CD4-positive, alpha-beta T cell treated with Interferon gamma for 1 hour (primary cell): ENCODE results near the gene RPS25.
"Not testable (repeated sequence)": the region's sequence is repeated elsewhere in the genome, so short reads cannot be mapped to it uniquely, and the experiment has no call there.

Source experiments
- DNase-seq: peaks from one replicate; pipeline ENCODE4 v3.0.0-alpha.2; 2020

RPS25 gene

DNA sequence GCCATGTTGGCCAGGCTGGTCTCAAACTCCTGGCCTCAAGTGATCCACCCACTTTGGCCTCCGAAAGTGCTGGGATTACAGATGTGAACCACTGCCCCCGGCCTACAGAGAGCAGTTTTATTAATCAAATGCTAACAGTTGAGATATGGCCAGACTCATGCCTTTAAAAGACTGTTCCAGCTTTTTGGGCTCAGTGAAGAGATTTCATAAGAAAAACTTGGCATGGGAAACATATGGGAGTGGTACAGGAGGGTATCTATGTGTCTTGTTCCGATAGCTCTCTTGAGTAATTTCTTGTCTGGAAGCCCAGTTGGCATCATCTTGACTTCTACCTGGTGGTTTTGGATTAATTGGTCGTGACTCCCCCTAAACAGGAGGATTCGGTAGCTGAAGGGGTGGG lies 20.7 kb upstream of the RPS25 start:
- DNase-seq: no peak

DNA sequence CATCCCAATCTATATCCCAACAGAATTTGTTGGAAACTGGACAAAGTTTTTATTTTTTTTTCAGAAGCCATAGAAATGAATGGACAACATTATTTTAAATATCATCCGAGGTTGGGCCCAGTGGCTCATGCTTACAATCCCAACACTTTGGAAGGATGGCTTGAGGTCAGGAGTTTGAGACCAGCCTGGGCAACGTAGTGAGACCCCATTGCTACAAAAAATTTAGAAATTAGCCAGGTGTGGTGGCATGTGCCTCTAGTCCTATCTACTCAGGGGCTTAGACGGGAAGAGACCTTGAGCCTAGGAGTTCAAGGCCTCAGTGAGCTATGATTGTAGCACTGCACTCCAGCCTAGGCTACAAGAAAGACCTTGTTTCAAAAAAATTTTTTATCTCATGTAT lies 16.7 kb upstream of the RPS25 start:
- DNase-seq: no peak

DNA sequence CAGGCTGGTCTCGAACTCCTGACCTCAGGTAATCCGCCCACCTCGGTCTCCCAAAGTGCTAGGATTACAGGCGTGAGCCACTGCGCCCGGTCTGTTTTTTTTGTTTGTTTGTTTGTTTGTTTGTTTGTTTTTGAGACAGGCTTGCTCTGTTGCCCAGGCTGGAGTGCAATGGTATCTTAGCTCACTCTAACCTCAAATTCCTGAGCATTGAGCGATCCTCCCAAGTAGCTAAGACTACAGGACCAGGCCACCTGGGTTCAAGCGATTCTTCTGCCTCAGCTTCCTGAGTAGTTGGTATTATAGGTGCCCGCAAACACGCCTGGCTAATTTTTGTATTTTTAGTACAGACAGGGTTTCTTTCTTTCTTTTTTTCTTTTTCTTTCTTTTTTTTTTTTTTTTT lies 15.3 kb upstream of the RPS25 start:
- not testable (repeated sequence) for DNase-seq

DNA sequence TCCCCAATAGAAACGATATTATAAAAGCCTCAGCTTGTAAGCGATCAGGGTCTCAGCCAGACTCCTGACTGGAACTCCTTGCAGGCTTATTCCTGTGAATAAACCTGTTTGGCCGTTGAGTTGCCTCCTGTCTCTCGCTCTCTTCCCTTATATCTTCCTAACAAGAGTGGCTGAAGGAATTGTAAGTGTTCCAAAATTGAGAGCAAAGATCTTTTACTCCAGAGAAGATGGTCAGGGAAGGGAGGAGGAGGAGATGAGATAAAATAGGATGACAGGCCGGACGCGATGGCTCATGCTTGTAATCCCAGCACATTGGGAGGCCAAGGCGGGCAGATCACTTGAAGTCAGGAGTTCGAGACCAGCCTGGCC lies 13.8 kb upstream of the RPS25 start:
- DNase-seq: no peak

DNA sequence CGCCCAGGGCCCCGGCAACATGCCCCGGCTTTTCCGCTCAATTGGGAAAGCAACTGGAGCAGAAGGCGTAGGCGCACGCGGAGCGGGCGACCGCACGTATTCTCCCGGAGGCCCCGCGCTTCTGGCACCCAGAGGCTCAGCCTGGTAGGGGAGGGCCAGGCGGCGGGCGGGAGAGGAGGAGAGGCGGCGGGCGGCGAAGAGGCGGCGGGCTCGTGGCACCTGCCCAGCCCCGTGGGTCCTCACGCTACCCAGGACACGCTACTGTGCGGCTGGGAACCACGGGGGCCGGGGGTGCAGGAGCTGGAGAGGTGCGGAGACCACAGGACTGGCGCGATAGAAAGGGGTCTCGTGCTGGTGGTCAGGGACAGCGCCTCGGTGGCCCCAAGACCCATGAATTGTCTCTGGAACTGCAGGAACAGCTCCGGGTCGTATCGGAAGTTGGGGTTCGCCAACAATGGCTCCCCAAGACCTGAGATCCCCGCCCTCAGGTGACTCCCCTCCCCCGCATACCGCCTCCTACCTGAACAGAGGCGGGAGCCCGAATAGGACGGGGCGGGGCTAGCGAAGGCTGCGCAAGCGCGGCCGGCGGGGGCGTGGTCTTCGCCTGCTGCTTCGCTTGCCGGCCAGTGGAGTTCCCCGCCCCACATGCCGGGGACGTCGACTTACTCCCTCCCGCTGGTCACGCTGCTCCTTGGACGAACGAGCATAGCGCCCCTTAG lies 12.3 kb upstream of the RPS25 start, which contains the start of gene SLC37A4:
Gene SLC37A4 (minus strand): TSS at position 549 of the 719 bp plus-strand sequence.
- DNase-seq: peak; percentile 99

DNA sequence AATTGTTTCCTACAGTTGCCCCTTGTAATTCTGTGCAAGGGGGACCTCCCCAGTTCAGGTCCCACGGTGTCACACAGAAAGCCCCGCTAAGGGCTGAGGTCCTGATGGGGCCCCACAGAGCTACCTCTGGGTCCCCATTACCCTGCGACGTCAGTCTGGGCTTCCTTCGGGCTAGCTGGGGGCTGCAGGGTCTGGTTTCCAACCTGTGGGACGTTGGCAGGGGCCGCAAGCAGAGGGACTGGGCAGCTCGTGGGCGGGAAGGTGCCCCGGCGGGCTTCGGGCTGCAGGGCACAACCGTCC lies 11.8 kb upstream of the RPS25 start:
- no peak for DNase-seq

DNA sequence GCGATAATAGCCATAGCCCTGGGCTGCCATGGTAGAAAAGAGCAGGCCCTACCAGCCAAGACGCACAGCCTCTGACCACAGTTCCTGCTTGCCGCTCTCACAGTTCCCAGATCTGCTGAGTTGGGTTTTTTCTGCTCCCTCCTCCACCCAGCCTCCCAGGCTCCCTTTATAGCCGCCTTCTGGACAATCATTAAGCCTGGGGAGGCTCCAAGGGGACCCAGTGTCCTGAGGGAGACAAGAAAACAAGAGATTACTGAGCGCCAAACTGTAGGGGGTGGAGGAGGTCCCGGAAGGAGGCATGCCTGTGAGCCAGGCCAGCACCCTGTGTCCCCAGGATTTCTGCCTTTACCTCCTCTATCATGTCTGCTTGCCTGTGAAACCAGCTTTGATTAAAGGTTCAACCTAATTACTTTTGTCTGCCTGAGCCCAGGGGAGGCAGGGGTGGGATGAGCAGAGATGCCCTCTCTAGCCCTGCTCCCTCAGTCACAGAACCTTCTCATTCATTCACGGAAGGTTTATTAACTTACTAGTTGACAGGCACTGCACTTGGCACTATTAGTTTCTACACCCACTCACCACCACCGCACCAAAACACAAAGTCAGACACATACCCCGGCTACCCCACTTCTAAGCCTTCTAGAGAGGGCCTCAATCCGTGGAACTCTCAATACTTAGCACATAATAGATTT lies 11.3 kb upstream of the RPS25 start:
- no peak for DNase-seq

DNA sequence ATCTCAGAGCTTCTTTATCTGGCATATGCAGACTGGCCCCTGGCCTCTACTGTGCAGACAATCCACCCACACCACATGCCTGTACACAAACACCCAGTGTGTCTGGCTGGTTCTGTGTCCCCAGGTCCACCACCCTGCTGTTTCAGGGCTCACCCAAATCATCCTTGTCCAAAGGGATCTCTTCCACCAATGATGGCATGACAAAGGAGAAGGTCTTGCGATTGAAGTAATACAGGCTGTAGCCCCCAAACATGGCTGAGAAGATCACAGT lies 10.9 kb upstream of the RPS25 start:
- DNase-seq: no peak

DNA sequence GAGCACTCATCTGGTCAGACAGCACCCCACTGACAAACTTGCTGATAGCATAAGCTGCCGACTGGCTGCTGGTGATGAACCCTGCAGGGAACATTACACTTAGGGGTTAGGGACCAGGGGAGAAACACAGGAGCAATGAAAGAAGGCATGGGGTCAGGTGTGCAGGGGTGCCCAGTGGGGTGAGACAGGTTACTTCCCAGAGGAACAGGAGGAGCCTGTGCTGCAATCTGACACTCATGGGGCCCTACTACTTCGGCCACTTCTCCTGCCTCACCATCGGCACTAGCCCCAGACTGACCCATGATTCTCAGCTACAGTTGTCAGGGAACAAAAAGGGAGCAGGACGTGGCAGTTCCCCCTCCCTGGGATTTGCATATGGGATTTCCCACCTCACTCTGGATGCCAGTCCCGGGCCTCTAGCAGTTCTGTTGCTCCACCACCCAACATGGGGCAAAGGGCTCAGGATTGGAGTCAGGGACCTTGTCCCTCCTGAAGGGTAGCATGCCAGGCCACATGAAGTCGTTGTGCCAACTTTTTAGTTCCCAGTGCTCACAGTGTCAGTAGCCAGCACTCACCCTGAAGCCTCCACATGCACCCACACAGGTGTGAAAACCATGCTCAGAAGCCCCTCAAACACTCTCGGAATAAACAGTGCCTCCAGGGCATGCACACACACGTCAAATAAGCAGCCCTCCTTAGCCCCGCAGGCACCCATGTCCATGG lies 10.4 kb upstream of the RPS25 start:
- no peak for DNase-seq

DNA sequence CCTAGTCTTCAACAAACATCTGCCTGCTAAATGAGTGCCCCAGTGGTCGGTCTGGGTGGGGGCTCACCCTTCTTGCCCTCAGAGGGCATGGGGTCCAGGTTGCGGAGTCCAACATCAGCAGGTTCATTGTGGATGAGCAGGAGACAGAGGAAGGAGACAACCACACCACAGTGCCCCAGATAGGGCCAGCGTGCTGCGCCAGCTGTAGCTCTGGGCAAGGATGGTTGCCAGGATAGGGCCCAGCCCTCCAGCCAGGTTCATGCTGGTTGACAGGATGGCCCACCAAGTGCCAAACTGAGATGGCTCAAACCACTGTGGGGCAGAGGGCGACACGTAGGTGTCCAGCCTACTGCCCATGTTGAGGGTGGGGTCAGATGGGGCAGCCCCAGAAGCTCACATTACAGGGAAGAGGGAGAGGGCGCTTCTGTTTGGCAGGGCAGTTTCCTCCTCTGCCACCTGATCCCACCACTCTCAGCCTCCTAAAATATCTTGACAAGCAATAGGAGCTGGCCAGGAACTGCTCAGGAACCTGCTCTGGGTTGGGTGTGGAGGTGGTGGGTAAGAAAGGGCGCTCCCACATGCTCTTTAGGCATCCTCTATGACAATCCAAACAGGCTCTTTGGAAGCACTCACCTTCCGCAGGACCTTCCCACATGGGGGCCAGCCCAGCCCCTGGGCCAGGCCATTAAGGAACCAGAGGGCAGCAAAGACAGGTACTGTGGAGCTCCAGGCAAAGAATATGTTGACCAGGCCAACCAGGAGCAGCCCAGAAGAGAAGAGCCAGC lies 9.6 kb upstream of the RPS25 start:
- DNase-seq: no peak

DNA sequence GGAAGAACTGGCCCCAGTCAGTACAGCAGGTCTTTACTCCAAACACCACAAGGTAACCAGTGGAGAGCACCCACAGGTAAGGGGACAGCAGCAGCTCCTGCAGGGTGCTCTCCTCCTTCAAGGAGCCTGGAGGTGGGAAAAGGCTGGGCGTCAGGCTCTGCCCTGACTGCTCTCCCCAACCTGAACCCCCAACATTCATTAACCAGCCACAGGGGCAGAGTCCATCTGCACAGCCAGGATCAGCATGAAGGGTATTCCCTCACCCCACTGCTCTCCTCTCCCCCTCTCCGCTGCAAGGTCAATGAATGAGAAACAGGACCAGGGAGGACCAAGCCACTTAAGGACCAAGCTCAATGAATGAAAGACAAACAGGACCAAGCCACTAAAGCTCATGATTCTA lies 8.8 kb upstream of the RPS25 start:
- no peak for DNase-seq

DNA sequence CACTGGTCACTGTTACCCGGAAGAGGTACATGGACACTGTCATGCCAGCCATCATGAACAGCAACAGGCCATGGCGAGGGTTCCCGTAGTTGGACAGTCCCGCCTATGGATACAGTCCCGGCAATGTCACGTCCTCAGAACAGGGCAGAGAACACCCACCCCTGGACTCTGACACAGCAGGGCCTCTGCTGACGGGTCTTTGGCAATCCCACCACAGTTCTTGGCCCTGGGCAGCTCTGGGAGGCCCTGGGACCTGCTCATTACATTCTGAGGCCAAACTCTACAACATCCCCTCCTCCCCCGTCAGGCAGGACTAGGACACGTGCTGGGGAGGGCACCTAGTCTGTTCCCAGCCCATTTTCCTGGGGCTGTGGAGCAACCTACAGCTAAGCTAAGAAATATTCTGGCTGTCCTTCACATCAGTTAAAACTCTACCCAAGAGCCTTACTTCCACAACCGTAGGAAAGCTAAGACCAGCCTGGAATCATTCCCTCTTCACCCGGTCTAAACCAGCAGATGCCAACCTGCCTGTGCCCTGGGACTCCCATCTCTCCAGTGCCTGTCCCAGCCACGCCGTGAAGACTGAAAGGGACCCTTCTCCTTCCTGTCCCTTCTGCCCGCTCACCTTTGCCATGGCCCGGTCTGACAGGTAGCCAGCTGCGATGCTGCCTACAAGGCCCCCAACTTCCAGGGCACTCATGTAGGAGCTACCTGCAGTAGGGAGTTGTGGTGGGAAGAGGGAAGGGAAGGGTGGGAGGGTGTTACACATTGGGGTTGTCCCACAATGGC lies 8.0 kb upstream of the RPS25 start:
- DNase-seq: no peak

DNA sequence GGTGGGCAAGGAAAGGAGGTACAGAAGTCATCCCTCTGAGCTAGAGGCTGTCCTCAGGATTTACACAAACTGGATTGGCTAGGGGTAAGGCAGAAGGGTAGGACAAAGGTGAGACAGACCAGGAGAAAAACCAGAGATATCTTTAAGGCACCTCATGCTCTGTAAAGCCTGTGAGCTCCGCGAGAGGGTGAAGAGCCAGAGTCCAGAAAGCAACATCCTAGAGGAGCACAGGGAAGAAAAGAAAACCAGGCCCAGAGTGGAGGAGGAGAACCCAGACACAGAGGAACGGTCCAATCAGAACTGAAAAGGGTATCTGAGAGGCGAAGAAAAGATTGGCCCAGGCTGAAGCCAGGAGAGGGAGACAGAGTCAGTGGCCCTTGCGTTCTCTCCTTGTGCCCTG lies 7.4 kb upstream of the RPS25 start:
- DNase-seq: no peak

DNA sequence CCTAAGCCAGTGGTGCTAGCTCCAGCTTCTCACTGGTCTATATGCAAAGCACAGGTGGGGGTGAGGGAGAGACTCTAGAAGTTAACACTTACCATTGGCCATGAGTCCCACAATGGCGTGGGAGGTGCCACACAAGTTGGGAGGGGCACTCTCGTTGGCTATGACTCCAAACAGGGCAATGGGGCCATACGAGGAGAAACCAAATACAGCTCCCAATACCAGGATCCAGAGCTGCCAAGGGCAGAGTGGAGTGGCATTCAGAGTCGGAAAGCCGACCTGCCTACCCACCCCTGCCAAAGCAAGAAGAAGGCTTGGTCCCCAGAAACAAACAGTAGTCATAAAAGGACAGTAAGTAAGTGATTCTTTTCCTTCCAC lies 6.9 kb upstream of the RPS25 start:
- DNase-seq: no peak

DNA sequence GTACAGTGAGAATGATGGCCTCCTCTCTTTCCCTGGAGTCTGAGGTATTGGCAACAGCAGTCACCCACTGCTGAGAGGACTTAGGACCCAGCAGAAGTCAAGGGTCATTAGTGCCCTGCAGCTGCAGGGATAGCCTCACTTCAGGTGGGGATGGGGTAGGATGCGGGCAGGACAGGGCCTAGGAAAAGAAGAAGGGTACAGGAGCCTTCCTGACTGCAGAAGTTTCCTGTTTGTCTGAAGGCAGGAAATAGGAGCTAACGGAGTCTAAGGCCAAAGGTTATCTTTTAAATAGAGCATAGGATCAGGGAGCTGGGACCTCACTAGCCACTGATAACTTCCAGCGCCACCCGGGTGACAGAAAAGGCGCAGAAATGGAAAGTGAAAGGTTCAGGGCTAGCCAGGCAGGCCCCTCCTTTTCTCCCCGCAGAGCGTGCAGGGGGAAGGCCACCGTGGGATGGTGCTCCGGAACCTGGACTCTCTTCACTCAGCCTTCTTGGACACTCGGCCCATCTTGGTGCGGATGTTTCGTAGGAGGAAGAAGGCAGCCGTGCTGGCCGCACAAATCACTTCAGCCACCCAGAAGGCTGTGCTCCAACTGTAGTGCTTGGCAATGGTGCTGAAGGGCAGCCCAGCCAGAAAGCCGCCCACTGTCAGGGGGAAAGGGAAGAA lies 6.4 kb upstream of the RPS25 start:
- no peak for DNase-seq

DNA sequence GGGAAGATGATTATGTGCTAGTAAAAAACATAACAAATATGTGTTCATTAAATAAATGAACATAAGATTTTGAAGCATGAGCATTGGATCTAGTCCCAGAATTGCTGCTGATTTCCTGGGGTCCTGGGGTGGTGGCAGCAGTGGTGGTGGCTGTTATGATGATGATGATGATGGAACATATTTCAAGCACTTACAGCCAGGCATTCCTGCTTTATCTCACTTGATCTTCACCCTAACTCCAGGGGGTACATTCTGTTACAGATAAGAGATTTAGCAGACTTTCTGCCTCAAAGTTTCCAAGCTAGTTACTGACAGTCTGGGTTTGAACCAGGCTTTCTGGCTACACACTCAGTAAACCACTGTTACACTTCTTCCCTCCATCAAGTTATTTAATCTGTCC lies 5.6 kb upstream of the RPS25 start:
- no peak for DNase-seq

DNA sequence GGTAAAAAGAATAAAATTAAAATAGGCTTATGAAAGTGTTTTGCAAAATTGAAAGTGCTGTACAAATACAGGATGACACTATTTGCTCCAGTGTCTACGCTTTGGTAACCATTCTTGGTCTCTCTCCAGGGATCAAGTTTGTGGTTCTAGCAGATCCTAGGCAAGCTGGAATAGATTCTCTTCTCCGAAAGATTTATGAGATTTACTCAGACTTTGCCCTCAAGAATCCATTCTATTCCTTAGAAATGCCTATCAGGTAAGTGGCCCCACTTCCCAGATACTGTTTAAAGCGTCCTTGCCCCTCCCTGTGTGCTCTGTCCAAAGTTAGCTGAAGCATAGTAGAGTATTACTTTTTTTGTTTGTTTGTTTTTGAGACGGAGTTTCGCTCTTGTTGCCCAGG lies 3.5 kb upstream of the RPS25 start:
- no peak for DNase-seq

DNA sequence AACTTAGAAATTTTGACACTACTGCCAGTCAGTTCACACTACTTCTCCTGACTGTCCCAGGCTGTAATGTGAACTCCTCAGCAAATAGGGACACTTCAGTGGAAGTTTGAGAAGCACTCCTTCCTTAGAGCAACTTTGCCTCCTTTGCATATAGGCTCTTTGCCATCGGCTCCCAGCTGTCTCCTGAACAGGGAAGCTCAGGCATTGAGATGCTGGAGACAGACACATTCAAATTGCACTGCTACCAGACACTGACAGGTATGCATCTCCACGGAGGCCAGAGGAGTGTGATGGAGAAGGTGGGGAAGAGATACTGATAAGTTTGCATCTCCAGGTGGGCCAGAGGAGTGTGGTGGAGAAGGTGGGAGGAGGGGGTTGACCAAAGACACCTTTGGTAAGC lies 1.9 kb upstream of the RPS25 start:
- no peak for DNase-seq

DNA sequence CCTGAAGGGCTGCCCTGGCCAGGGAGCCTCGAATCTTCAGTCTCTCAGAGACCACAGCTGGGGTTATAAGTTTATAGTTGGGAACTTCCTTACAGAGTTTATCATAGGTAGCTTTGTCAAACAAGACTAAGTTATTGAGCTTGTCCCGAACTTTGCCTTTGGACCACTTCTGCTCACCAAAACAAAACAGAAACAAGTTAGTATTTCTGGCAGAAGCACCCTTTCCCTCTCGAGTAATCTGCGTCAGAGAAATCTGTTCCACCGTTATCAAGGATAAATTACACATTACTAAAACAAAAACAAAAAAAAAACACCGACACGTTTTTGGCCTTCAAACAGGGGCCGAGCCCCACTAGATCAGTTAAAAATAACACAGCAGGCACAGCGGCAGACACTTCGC lies 766 bp downstream of the RPS25 start:
- DNase-seq: not testable (repeated sequence)

DNA sequence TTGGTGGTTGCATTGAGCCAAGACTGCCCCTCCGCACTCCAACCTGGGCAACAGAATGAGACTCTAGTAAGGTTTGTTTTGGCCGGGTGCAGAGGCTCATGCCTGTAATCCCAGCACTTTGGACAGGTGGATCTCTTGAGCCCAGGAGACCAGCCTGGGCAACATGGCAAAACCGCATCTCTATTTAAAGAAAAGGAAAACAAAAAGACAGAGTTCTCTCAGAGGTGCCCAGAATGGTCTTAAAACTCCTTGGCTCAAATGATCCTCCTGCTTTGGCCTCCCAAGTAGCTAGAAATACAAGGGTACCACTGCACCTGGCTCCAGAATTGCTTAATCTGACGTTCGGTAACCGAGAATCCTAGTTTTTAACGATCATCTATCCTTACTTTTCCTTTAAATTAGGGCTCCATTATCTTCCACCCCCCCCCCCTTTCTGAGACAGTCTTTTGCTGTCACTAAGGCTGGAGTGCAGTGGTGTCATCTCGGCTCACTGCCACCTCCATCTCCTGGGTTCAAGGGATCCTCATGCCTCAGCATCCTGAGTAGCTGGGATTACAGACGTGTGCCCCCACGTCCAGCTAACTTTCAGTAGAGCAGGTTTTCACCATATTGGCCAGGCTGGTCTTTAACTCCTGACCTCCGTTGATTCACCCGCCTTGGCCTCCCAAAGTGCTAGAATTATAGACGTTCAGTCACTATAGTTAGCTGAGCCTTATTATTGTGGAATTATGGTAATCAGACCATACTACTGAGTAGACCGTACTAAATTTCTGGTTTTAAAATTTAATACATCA lies 1.7 kb downstream of the RPS25 start:
- no peak for DNase-seq

DNA sequence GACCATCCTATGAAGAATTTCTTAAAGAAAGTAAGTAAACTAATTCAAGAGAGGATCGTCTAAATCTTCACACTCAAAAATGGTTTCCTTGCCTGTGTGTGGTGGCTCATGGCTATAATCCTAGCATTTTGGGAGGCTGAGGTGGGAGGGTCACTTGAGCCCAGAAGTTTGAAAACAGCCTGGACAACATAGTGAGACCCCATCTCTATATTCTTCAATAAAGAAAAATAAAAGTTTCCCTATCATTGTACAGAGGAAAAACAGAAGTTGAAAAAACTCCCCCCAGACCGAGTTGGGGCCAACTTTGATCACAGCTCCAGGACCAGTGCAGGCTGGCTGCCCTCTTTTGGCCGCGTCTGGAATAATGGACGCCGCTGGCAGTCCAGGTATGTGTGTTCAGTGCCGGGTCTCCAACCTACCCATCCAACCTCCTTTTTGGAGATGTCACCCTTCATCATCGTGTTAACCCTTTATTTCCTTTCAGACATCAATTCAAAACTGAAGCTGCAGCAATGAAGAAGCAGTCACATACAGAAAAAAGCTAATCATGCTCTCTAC lies 3.0 kb downstream of the RPS25 start:
- no peak for DNase-seq
